ENCODE results near the gene PPP1R13B.

DNA sequence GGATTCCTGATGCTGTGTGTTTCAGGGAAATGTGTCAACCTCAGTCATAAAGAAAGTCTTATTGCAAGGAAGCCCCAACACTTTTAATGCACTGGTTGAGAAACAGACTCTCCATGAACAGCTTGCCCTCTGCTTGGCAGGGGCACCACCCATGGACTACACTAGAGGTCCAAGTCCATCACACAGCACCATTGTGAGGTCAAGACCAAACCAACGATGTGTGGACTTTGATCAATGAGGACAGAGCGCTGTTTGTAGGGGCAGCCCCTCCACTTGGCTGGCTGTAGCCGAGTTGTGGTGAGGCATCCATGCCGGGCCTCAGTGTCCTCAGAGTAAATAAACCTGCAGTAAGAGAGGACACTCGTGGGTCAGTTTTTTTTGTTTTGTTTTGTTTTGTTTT lies 102.0 kb downstream of the PPP1R13B start:
- TF ChIP-seq, protein P1, sequence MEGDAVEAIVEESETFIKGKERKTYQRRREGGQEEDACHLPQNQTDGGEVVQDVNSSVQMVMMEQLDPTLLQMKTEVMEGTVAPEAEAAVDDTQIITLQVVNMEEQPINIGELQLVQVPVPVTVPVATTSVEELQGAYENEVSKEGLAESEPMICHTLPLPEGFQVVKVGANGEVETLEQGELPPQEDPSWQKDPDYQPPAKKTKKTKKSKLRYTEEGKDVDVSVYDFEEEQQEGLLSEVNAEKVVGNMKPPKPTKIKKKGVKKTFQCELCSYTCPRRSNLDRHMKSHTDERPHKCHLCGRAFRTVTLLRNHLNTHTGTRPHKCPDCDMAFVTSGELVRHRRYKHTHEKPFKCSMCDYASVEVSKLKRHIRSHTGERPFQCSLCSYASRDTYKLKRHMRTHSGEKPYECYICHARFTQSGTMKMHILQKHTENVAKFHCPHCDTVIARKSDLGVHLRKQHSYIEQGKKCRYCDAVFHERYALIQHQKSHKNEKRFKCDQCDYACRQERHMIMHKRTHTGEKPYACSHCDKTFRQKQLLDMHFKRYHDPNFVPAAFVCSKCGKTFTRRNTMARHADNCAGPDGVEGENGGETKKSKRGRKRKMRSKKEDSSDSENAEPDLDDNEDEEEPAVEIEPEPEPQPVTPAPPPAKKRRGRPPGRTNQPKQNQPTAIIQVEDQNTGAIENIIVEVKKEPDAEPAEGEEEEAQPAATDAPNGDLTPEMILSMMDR (IDR thresholded peaks at IDR 0.05; ENCODE audit: low read length), result no peak
- no peak for TF ChIP-seq EZH2 (IDR thresholded peaks at IDR 0.05; ENCODE audit: borderline replicate concordance, low read length)
